ENCODE data around the gene OPCML. TPM values are rescaled to one million over a fixed set of nuclear protein-coding genes. Genes with fewer than 3 reads are reported as not detected.

The OPCML gene
- total and polyA plus RNA-seq, 2 donors (not counting 1 experiment from before 2014, with no cell fraction given): not detected

DNA sequence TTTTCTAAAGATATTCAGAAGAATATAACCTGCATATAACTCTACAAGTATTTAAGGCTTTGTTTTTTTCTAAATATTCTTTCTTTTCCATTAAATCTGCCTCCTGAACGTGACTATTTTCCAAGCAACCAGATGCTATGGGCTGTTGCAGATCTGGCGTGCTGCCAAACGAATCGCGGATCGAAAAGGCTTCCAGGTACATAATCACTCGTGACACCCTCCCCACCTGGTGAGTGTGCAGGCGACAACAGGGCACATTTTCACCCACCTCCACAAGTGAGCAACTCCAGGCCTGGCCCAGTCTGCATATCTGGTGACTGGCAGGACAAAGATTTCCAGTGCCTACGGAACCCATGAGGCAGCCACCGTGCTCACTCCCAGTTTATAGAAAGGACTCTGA, 660.1 kb downstream of the OPCML start:
- H3K27ac Mint-ChIP-seq: no peak overlapping the region
- peaks cover 0 to 6% (median 0%) of the 10 kb centered on the region in 3 donors for H3K9me3 ChIP-seq (ENCODE audit: control extremely low read depth in 1 of 3, control insufficient read depth in 2 of 3, insufficient read depth in 1 of 3, low read length in 2 of 3)
- no peaks in the 10 kb centered on the region for H3K4me1 ChIP-seq (ENCODE audit: control insufficient read depth in 2 of 2, insufficient read depth in 2 of 2, low read length in 2 of 2)
- no peaks in the 10 kb centered on the region for H3K79me2 ChIP-seq (ENCODE audit: control insufficient read depth, insufficient read depth, low read length)
- no peaks in the 10 kb centered on the region for H3K9me3 Mint-ChIP-seq (ENCODE audit: insufficient read depth)
- H3K4me3 ChIP-seq (ENCODE audit: control extremely low read depth in 1 of 5, extremely low read depth in 1 of 5, insufficient read depth in 1 of 5, low read depth in 2 of 5, low read length in 4 of 5): no peak overlapping the region
- H3K4me3 Mint-ChIP-seq: no peak overlapping the region
- intact Hi-C loops (cut with micrococcal nuclease): no loop called here
- H3K9ac ChIP-seq (ENCODE audit: low read length): no peak overlapping the region
- H3K27me3 Mint-ChIP-seq: no peaks in the 10 kb centered on the region
- H3K4me2 ChIP-seq (replicated peaks; ENCODE audit: low read depth, low read length, poor library complexity, severe bottlenecking): no peak overlapping the region
- no peak overlapping the region for H2AFZ ChIP-seq (ENCODE audit: insufficient read depth, low read depth, low read length, poor library complexity, severe bottlenecking)
- no peak overlapping the region for H3K27ac ChIP-seq (ENCODE audit: low read length in 2 of 2)
- H3K27me3 ChIP-seq (replicated peaks in 1 of 4; ENCODE audit: control extremely low read depth in 1 of 4, control insufficient read depth in 3 of 4, insufficient read depth in 4 of 4, low read length in 3 of 4): no peaks in the 10 kb centered on the region
- H4K20me1 ChIP-seq (ENCODE audit: control insufficient read depth, insufficient read depth, low read length, poor library complexity, severe bottlenecking): no peaks in the 10 kb centered on the region
- no peak for ATAC-seq (ENCODE audit: low read depth)
- WGBS (ENCODE audit: insufficient coverage): 93% methylated on average over 9 of the region's 10 CpGs
- H3K4me1 Mint-ChIP-seq: no peaks in the 10 kb centered on the region
- DNase-seq: no peak
- POLR2A ChIA-PET: no interaction called here
- CTCF ChIA-PET: no interaction called here
- TF ChIP-seq EZH2 (IDR thresholded peaks at IDR 0.05; ENCODE audit: borderline replicate concordance, insufficient read depth, low read depth, low read length, poor library complexity, severe bottlenecking): no peak
- H3K36me3 ChIP-seq (replicated peaks in 1 of 2; ENCODE audit: control extremely low read depth in 1 of 2, control insufficient read depth in 1 of 2, extremely low read depth in 1 of 2, insufficient read depth in 2 of 2, low read length in 1 of 2): no peaks in the 10 kb centered on the region

DNA sequence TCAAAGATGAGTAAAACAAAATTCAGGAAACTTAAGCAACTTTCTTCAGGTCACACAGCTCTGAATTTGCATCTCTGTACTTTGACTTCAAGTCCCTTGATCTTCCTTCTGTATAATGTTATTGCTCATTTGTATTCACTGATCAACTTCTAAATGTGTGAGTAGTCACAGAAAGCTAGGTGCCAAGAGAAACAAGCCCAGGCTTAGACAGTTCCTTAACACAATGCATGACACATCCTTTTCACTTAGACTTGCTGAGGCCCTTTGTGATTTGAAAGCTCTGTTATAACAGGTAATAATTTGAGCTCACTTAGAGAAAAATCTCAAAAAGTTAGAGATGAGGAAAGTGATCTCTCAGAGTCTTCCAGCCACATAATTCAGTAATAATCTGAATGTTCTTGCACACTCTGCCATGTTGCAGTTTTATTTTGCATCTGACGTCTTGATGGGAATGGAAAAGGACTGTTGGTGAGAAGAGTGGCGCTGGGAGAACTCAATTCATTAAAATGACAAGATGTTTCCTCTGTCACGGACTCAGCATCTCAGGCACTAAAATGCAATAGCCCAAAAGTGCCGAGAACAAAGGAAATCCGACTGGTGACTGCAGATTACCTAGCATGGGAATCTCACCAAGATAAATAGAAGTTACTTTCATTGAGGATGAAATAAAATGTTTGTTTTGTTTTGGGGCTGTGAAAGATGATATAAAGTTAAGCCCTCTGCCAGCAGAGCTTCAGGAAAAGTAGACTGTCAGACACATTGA, 665.3 kb downstream of the OPCML start:
- DNase-seq (no peak), ATAC-seq (ENCODE audit: low read depth) (no peak)
- Histone ChIP-seq H3K4me2 (replicated peaks; ENCODE audit: low read depth, low read length, poor library complexity, severe bottlenecking) (no peak overlapping the region), H3K9ac (ENCODE audit: low read length) (no peak overlapping the region), H3K79me2 (ENCODE audit: control insufficient read depth, insufficient read depth, low read length) (no peaks in the 10 kb centered on the region), H3K4me1 (ENCODE audit: control insufficient read depth in 2 of 2, insufficient read depth in 2 of 2, low read length in 2 of 2) (no peaks in the 10 kb centered on the region), H4K20me1 (ENCODE audit: control insufficient read depth, insufficient read depth, low read length, poor library complexity, severe bottlenecking) (no peaks in the 10 kb centered on the region), H3K27ac (ENCODE audit: low read length in 2 of 2) (no peak overlapping the region), H3K36me3 (replicated peaks in 1 of 2; ENCODE audit: control extremely low read depth in 1 of 2, control insufficient read depth in 1 of 2, extremely low read depth in 1 of 2, insufficient read depth in 2 of 2, low read length in 1 of 2) (no peaks in the 10 kb centered on the region), H2AFZ (ENCODE audit: insufficient read depth, low read depth, low read length, poor library complexity, severe bottlenecking) (no peak overlapping the region), H3K9me3 (ENCODE audit: control extremely low read depth in 1 of 3, control insufficient read depth in 2 of 3, insufficient read depth in 1 of 3, low read length in 2 of 3) (peaks cover 0 to 17% (median 0%) of the 10 kb centered on the region in 3 donors), H3K4me3 (ENCODE audit: control extremely low read depth in 1 of 5, extremely low read depth in 1 of 5, insufficient read depth in 1 of 5, low read depth in 2 of 5, low read length in 4 of 5) (no peak overlapping the region), H3K27me3 (replicated peaks in 1 of 4; ENCODE audit: control extremely low read depth in 1 of 4, control insufficient read depth in 3 of 4, insufficient read depth in 4 of 4, low read length in 3 of 4) (no peaks in the 10 kb centered on the region)
- CTCF ChIA-PET: no interaction called here
- no peaks in the 10 kb centered on the region for H3K4me1 Mint-ChIP-seq
- POLR2A ChIA-PET: no interaction called here
- no peak overlapping the region for H3K4me3 Mint-ChIP-seq
- H3K9me3 Mint-ChIP-seq (ENCODE audit: insufficient read depth): no peaks in the 10 kb centered on the region
- H3K27me3 Mint-ChIP-seq: no peaks in the 10 kb centered on the region
- WGBS (ENCODE audit: insufficient coverage): 10% methylated on average over 2 of the region's 5 CpGs
- intact Hi-C loops (cut with micrococcal nuclease): no loop called here
- TF ChIP-seq EZH2 (IDR thresholded peaks at IDR 0.05; ENCODE audit: borderline replicate concordance, insufficient read depth, low read depth, low read length, poor library complexity, severe bottlenecking): no peak
- H3K27ac Mint-ChIP-seq: no peak overlapping the region
